Measurements from ENCODE around the gene SLC35D2. TPM values are rescaled to one million over a fixed set of nuclear protein-coding genes. Genes with fewer than 3 reads are reported as not detected.
A peak's percentile ranks its signal among the peaks of the same experiment; 100 is the strongest.

The SLC35D2 gene
- total RNA-seq, 2 experiments from 2014 or later = 13.1 to 16.2 TPM

DNA sequence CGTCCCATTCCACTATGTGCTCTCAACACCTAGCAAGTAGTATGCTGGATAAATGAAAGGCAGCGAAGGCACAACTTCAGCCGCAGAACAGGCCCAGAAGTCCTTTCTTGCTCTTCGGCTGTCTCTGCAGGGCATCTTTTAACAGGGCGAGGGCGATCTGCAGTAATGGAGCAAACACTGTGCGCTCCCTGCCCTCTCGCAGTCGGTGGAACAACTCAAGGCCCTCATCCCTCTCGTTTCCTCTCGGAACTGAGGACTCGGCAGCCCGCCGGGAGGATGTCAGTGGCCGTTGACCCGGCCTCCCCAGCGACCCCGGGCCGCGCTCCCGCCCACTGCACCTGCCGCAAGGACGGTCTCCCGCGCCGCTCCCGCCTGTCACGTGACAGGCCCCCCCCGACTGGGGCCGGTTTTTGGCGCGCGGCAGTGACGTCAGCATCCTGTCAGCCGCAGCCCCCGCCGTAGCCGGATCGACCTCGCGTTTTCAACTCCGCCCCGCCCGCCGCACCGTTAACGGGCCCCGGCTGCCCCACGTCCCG is 33.6 kb upstream of the SLC35D2 start:
- Mint-ChIP-seq H3K27me3 (no peaks in the 10 kb centered on the region), H3K4me3 (peak overlapping the region; percentile 96), H3K27ac (peak overlapping the region; percentile 91), H3K9me3 (no peaks in the 10 kb centered on the region), H3K4me1 (peaks cover 40% of the 10 kb centered on the region), H3K36me3 (peaks cover 6% of the 10 kb centered on the region)
- DNase-seq = peak; percentile 92
- peak; percentile 1 for ATAC-seq (ENCODE audit: low read depth)
- POLR2A ChIA-PET = interaction anchor here (0.9 to 2.6 kb wide), 10 partner anchors 11 to 238 kb away, joined by 3 to 16 read pairs (median 4); partner anchors contain the start of genes HABP4 and PRXL2C

DNA sequence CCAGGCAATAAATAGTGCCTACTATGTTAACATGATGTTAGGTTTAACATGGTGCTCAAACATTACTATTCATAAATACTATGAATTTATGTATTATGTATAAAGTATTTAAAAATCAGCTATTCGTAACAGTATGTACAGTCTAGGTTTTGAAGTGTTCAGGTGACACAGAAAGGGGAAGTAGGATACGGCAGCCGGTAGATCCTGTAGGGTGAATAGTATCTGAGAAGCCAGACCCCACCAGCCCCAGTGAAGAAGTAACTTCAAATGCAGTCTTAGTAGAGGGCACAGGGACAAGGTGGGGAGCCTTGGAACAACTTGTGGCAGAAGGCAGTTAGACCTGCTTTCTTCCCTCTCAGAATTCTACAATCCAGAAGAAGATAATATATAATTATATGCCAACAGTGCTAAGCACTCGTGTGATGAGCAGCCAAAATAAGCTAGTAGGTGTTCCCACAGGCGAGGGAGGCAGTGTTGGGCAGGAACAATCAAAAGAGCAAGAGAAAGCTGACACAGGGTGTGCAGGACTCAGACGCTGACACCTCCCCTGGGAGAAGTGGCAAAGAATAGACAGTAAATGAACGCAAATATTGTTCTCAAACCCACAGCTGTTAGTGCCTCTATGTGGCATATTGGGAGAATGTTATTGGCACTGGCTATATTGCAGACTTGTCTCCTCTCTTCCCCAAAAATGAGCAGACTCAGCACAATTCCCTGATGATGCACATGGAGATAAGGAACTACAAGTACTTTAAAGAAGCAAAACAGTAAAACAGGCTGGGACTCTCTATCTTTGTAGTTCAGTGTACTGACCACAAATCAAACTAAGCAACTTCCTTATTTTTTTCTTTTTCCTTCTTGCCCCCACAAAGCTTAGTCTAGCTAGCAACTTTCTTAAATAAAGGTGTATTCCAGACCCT is 30.1 kb upstream of the SLC35D2 start:
- no peak for ATAC-seq (ENCODE audit: low read depth)
- H3K9me3 Mint-ChIP-seq = no peaks in the 10 kb centered on the region

DNA sequence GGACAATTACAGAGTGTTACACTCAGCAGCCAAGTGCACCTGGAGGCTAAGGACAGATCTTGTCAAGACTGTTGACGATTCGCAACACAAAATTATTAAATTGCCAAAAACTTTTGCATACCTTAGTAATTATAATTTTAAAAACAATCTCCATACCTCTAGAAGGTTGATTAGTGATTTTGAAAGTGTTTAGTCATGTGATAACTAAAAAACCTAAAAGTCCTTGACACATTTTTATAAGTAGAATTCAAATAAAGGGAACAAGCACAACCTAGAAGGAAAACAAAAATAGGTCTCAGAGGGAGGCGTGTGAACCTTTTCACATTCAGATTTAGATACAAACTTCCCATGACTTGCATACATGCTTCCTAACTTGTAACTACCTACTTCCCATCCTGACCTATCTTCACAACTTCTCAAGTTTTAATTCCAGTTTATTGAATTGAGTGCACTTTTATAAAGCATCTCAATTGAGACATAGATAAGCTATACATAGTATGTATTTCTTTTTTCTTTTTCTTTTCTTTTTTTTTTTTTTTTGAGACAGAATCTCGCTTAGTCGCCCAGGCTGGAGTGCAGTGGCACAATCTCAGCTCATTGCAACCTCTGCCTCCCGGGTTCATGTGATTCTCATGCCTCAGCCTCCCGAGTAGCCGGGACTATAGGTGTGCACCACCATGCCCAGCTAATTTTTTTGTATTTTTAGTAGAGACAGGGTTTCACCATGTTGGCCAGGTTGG is 28.8 kb upstream of the SLC35D2 start:
- Mint-ChIP-seq H3K27ac (peak overlapping the region; percentile 11), H3K4me3 (no peak overlapping the region), H3K36me3 (peaks cover 24% of the 10 kb centered on the region), H3K4me1 (peaks cover 34% of the 10 kb centered on the region), H3K9me3 (no peaks in the 10 kb centered on the region), H3K27me3 (no peaks in the 10 kb centered on the region)
- ATAC-seq (ENCODE audit: low read depth) = no peak
- POLR2A ChIA-PET = interaction anchor here (0.8 kb wide), 1 partner anchor 13 kb away, joined by 6 read pairs; no protein-coding TSS in a partner anchor
- no peak for DNase-seq

More for the DNA sequence above, 30.1 kb upstream of the SLC35D2 start:
- H3K4me1 Mint-ChIP-seq = peaks cover 33% of the 10 kb centered on the region
- no peaks in the 10 kb centered on the region for H3K27me3 Mint-ChIP-seq
- peaks cover 22% of the 10 kb centered on the region for H3K36me3 Mint-ChIP-seq
- DNase-seq = no peak
- H3K4me3 Mint-ChIP-seq = peak overlapping the region; percentile 68
- POLR2A ChIA-PET = interaction anchor here (0.8 to 1.8 kb wide), 4 partner anchors 11 to 19 kb away, joined by 3 to 5 read pairs (median 4); no protein-coding TSS in a partner anchor
- peak overlapping the region; percentile 66 for H3K27ac Mint-ChIP-seq

DNA sequence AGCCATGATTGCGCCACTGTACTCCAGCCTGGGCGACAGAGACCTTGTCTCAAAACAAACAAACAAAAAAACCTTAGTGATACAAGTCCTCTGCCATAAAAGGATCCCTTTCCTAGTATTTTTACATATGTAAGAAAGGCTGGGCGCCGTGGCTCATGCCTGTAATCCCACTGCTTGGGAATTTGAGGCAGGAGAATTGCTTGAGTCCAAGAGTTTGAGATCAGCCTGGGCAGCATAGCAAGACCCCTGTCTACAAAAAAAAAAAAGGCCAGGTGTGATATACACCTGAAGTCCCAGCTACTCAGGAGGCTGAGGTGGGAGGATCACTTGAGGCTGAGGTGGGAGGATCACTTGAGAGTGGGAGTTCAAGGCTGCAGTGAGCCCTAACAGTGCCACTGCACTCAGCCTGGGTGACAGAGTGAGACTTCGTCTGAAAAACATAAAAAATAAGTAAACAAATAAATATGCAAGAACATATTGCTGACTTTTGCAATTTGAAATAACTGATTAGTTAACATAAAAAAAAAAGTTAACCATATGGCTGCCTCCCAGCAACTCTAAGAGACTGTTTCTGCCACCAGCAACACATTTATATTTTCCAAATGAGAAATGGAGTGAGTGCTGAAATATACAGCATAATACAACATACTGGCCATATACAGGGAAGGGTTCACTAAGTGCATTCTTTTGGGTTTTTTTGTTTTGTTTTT is 27.8 kb upstream of the SLC35D2 start:
- H3K27me3 Mint-ChIP-seq = no peaks in the 10 kb centered on the region
- H3K4me3 Mint-ChIP-seq = no peak overlapping the region
- H3K4me1 Mint-ChIP-seq = peaks cover 32% of the 10 kb centered on the region
- ATAC-seq (ENCODE audit: low read depth) (no peak), DNase-seq (no peak)
- POLR2A ChIA-PET = no interaction called here
- no peaks in the 10 kb centered on the region for H3K9me3 Mint-ChIP-seq
- peaks cover 24% of the 10 kb centered on the region for H3K36me3 Mint-ChIP-seq
- no peak overlapping the region for H3K27ac Mint-ChIP-seq

DNA sequence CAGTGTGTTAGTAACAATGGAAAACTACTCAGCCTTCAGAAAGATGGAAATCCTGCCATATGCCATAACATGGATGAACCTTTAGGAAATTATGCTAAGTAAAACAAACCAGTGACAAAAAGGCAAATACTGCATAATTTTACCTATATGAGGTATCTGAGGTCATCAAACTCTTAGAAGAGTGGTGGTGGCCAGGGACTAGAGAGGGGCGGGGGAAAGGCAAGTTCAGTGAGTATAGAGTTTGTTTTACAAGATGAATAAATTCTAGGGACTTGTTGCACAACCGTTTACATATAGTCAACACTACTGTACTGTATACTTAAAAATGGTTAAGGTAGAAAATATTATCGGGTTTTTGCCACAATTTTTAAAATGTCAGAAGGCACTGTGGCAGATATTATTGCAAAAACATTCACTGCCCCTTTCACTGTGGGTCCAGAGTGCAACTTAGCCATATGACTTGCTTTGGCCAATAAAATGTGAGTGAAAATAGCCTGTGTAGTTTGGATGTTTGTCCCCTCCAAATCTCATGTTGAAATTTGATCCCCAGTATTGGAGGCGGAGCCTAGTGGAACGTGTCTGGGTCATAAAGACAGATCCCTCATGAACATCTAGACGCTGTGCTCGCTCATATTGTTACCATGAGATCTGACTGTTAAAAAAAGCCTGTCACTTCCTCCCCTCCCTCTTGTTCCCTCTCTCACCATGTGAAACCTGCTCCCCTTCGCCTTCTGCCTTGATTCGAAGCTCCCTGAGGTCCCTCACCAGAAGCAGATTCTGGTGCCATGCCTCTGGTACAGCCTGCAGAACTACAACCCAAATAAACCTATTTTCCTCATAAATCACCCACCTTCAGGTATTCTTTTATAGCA is 25.1 kb upstream of the SLC35D2 start:
- Mint-ChIP-seq H3K27ac (peak overlapping the region; percentile 72), H3K4me3 (no peak overlapping the region), H3K4me1 (peaks cover 22% of the 10 kb centered on the region), H3K9me3 (no peaks in the 10 kb centered on the region), H3K36me3 (peaks cover 29% of the 10 kb centered on the region), H3K27me3 (no peaks in the 10 kb centered on the region)
- ATAC-seq (ENCODE audit: low read depth) (no peak), DNase-seq (no peak)
- POLR2A ChIA-PET = interaction anchor here (0.9 kb wide), 1 partner anchor 9 kb away, joined by 5 read pairs; no protein-coding TSS in a partner anchor

DNA sequence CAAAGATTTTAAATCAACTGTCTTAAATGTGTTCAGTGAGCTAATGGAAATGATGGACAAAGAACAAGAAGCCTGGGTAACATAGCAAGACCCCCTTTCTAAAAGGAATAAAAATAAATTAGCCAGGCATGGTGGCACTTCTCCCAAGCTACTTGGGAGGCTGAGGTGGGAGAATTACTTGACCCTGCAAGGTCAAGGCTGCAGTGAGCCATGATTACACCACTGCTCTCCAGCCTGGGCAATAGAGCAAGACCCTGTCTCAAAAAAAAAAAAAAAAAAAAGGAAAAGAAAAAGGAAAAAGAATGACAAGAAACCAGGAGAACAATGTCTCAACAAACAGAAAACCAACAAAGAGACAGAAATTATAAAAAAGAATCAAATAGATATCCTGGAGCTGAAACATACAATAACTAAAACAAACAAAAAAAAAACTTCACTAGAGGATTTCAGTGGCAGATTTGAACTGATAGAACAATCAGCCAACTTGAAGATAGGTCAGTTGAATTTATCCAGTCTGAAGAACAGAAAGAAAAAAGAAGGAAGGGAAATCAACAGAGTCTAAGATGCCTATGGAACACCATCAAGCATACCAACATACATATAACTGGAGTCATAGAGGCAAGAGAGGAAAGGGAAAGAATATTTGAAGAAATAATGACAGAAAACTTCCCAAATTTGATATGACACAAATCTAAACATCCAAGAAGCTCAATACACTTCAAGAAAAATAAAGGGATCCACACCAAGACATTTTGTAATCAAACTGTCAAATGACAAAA is 16.8 kb upstream of the SLC35D2 start:
- Mint-ChIP-seq H3K9me3 (peaks cover 4% of the 10 kb centered on the region), H3K4me1 (peaks cover 30% of the 10 kb centered on the region), H3K27me3 (no peaks in the 10 kb centered on the region), H3K27ac (peak overlapping the region; percentile 81), H3K36me3 (peaks cover 31% of the 10 kb centered on the region), H3K4me3 (peak overlapping the region; percentile 60)
- ATAC-seq (ENCODE audit: low read depth) (no peak), DNase-seq (no peak)
- POLR2A ChIA-PET = interaction anchor here (0.6 to 2.0 kb wide), 7 partner anchors 13 to 1126 kb away, joined by 3 to 5 read pairs (median 4); no protein-coding TSS in a partner anchor

DNA sequence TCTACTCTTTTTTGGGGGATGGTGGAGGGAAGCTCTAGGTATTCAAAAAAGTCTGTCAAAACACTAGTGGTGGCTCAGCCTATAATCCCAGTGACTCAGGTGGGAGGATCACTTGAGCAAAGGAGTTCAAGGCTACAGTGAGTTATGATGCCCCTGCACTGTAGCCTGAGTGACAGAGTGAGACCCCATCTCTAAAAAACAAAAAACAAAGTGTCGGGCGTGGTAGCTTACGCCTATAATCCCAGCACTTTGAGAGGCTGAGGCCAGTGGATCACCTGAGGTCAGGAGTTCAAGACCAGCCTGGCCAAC is 15.8 kb upstream of the SLC35D2 start:
- H3K36me3 Mint-ChIP-seq = peaks cover 31% of the 10 kb centered on the region

DNA sequence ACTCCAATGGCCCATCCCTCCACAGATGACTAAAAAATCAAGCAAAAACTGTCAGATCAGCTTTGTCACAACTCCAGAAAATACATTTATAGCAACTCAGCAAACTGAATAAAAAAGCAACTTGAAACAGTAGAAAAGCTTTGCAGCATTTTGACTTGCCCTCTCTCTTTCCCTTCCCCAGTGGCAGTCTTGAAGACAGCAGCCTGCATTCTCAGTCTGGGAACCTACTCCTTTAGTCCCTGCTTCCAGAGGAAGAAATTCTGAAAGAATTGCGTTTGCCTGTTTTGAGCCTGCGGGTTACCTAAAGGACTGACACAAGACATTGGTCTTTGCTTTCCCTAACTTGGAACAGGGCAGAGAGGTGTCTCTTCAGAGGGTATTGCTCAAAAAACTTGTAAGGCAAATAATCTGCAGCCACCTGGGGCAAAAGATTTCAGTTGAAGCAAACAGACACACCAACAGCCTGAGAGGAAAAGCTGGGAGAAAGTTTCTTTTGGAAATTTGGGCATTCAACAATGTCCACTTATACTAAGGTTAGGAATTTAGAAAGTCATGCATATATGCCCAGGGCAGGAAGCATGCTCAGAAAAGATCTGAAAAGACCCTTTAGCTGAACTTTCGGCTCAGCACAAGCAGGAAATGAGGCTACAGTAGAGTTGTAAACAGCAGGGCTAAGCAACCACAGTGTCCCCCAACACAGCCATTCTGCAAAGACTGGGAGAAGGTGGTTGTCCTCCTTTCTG is 15.2 kb upstream of the SLC35D2 start:
- Mint-ChIP-seq H3K27ac (peak overlapping the region; percentile 81), H3K27me3 (no peaks in the 10 kb centered on the region), H3K4me3 (peak overlapping the region; percentile 60), H3K9me3 (peaks cover 4% of the 10 kb centered on the region), H3K4me1 (peaks cover 36% of the 10 kb centered on the region), H3K36me3 (peaks cover 32% of the 10 kb centered on the region)
- POLR2A ChIA-PET = interaction anchor here (0.7 to 2.0 kb wide), 10 partner anchors 11 to 168 kb away, joined by 3 to 9 read pairs (median 4); partner anchors contain the start of gene ZNF367
- DNase-seq = no peak
- ATAC-seq (ENCODE audit: low read depth) = peak; percentile 90

More for the DNA sequence above, 15.8 kb upstream of the SLC35D2 start:
- H3K9me3 Mint-ChIP-seq = peaks cover 4% of the 10 kb centered on the region
- H3K4me1 Mint-ChIP-seq = peaks cover 36% of the 10 kb centered on the region
- H3K4me3 Mint-ChIP-seq = peak overlapping the region; percentile 60
- H3K27me3 Mint-ChIP-seq = no peaks in the 10 kb centered on the region
- peak overlapping the region; percentile 81 for H3K27ac Mint-ChIP-seq
- POLR2A ChIA-PET = interaction anchor here (0.7 to 2.0 kb wide), 10 partner anchors 10 to 167 kb away, joined by 3 to 9 read pairs (median 4); partner anchors contain the start of gene ZNF367
- ATAC-seq (ENCODE audit: low read depth) (peak; percentile 44), DNase-seq (no peak)

DNA sequence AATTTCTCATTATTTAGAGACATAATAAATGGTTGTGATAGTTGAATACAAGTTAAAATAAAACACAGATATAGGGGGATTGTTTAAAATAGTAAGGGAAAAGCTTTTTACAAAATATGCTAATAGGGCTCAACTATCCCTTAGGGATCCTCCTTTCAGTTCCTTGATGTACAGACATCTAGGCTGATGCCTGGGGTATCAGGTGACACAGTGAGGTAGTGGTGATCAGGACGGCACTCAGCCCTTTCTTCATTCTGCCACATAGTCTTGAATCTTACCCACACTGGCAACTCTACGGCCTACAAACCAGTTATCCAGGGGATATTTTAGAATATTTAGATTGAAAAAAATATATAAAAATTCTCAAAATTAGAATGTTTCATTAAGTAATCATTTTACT is 12.5 kb upstream of the SLC35D2 start:
- DNase-seq = no peak
- Mint-ChIP-seq H3K27ac (no peak overlapping the region), H3K4me1 (peaks cover 34% of the 10 kb centered on the region), H3K27me3 (no peaks in the 10 kb centered on the region), H3K4me3 (no peak overlapping the region), H3K36me3 (peaks cover 28% of the 10 kb centered on the region), H3K9me3 (peaks cover 3% of the 10 kb centered on the region)
- POLR2A ChIA-PET = interaction anchor here (1.6 kb wide), 1 partner anchor 21 kb away, joined by 4 read pairs; no protein-coding TSS in a partner anchor
- ATAC-seq (ENCODE audit: low read depth) = no peak

DNA sequence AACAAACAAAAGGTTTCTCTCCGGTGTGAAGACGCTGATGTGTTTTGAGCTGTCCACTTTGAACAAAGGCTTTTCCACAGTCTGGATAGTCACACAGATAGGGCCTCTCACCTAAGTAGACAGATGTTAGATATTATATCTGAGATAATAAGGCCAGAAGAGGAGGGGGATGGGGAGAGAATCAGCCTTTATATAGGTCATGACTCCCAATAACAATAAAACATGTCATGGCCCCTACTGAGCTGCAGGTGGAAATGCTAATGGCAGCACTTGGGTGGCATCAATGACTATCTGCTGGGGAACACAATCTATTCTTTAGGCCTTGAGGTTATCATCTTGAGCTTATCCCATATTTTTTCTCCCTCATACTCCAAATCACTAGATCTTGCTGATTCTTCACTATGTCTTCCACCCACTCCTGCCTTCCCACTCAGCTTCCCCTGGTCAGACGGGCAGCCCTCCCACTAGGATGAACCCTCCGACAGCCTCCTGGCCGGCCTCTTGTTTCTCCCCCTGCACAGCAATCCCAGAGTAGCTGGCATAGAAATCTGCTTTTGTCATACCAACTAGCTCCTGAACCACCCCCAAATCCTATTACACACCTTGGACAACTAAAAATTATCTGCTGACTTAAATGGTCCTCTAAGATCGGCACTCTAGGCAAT is 11.5 kb upstream of the SLC35D2 start:
- H3K36me3 Mint-ChIP-seq = peaks cover 28% of the 10 kb centered on the region
- H3K27ac Mint-ChIP-seq = peak overlapping the region; percentile 10
- no peak overlapping the region for H3K4me3 Mint-ChIP-seq
- POLR2A ChIA-PET = interaction anchor here (0.7 to 1.6 kb wide), 2 partner anchors 19 to 22 kb away, joined by 3 to 4 read pairs; no protein-coding TSS in a partner anchor
- DNase-seq (no peak), ATAC-seq (ENCODE audit: low read depth) (no peak)
- no peaks in the 10 kb centered on the region for H3K27me3 Mint-ChIP-seq
- no peaks in the 10 kb centered on the region for H3K9me3 Mint-ChIP-seq
- peaks cover 28% of the 10 kb centered on the region for H3K4me1 Mint-ChIP-seq
